Astrocyte (in vitro differentiated cells and primary cell): ENCODE data around the gene CXCL14. TPM values are rescaled to one million over a fixed set of nuclear protein-coding genes. Genes with fewer than 3 reads are reported as not detected.

Source experiments
- DNase-seq: peaks from one replicate; pipeline ENCODE4 v3.0.0-alpha.2; 2010; ENCODE audit warnings: low read depth
- FAIRE-seq: peaks from 2 replicates; lab custom pipeline; 2011; peaks lifted over from hg19 to GRCh38; lab: Jason Lieb, UNC
- H2AFZ ChIP-seq: 2 replicates; pipeline ENCODE4 v1.6.0; 2012; ENCODE audit warnings: low read depth, low read length, inconsistent platforms
- H3K27ac ChIP-seq: 2 replicates; pipeline ENCODE4 v1.5.1; 2011; ENCODE audit warnings: low read depth, low read length, inconsistent platforms
- H3K27me3 ChIP-seq: 2 replicates; pipeline ENCODE4 v1.6.0; 2011; ENCODE audit warnings: low read length, inconsistent platforms; ENCODE audit not compliant: insufficient read depth
- H3K36me3 ChIP-seq: 2 replicates; pipeline ENCODE4 v1.5.1; 2011; ENCODE audit warnings: low read length, inconsistent platforms; ENCODE audit not compliant: insufficient read depth
- H3K4me1 ChIP-seq: 2 replicates; pipeline ENCODE4 v1.5.1; 2011; ENCODE audit warnings: low read length, inconsistent platforms; ENCODE audit not compliant: insufficient read depth
- H3K4me2 ChIP-seq: 2 replicates; pipeline ENCODE4 v1.6.0; 2012; ENCODE audit warnings: low read length, inconsistent platforms
- H3K4me3 ChIP-seq: 2 replicates; pipeline ENCODE4 v1.5.1; 2011; ENCODE audit warnings: low read depth, mild to moderate bottlenecking, low read length, inconsistent platforms; ENCODE audit not compliant: insufficient read depth
- H3K79me2 ChIP-seq: 2 replicates; pipeline ENCODE4 v1.6.0; 2012; ENCODE audit warnings: mild to moderate bottlenecking, low read length, inconsistent platforms; ENCODE audit not compliant: insufficient read depth
- H3K9ac ChIP-seq: 2 replicates; pipeline ENCODE4 v1.6.0; 2012; ENCODE audit warnings: mild to moderate bottlenecking, low read length, inconsistent platforms
- H3K9me3 ChIP-seq: 2 replicates; pipeline ENCODE4 v1.5.1; 2012; ENCODE audit warnings: low read depth, mild to moderate bottlenecking, low read length, inconsistent platforms; ENCODE audit not compliant: insufficient read depth
- H4K20me1 ChIP-seq: 2 replicates; pipeline ENCODE4 v1.6.0; 2012; ENCODE audit warnings: low read length, inconsistent platforms; ENCODE audit not compliant: insufficient read depth
- H3K27ac Mint-ChIP-seq: one replicate; pipeline ENCODE4 v1.8.0; 2021; ENCODE audit warnings: mild to moderate bottlenecking, mixed read lengths; ENCODE audit not compliant: unreplicated experiment
- H3K27me3 Mint-ChIP-seq: one replicate; pipeline ENCODE4 v1.8.0; 2021; ENCODE audit warnings: low read depth, mixed read lengths; ENCODE audit not compliant: unreplicated experiment
- H3K36me3 Mint-ChIP-seq: one replicate; pipeline ENCODE4 v1.8.0; 2021; ENCODE audit warnings: low read depth, mixed read lengths; ENCODE audit not compliant: unreplicated experiment
- H3K4me1 Mint-ChIP-seq: one replicate; pipeline ENCODE4 v1.8.0; 2021; ENCODE audit warnings: low read depth, mixed read lengths; ENCODE audit not compliant: unreplicated experiment
- H3K4me3 Mint-ChIP-seq: one replicate; pipeline ENCODE4 v1.8.0; 2021; ENCODE audit warnings: mild to moderate bottlenecking, moderate library complexity, mixed read lengths; ENCODE audit not compliant: unreplicated experiment
- H3K9me3 Mint-ChIP-seq: one replicate; pipeline ENCODE4 v1.8.0; 2021; ENCODE audit warnings: mild to moderate bottlenecking, mixed read lengths; ENCODE audit not compliant: unreplicated experiment
- EZH2 ChIP-seq: IDR thresholded peaks from 2 replicates; pipeline ENCODE4 v1.6.1; 2012; ENCODE audit warnings: mild to moderate bottlenecking, low read length, inconsistent platforms; ENCODE audit not compliant: insufficient read depth
- total RNA-seq: library from RNA; stranded (reverse); gene quantifications from 2 replicates; pipeline ENCODE4 v1.2.1, GENCODE V29; 2021
- TF ChIP-seq, protein P1 (sequence below): IDR thresholded peaks from 2 replicates; pipeline ENCODE4 v1.5.1; 2011; ENCODE audit warnings: low read depth, mild to moderate bottlenecking, inconsistent platforms, low read length, moderate library complexity; ENCODE audit not compliant: insufficient read depth

Gene CXCL14
- total RNA-seq, 1 donor from 2014 or later, result 1.0 TPM

GRCh38 chr5:135584276-135584675 lies 5.5 kb upstream of the CXCL14 start:
- H3K4me3 ChIP-seq, result no peak overlapping the region
- H3K27ac ChIP-seq, result no peak overlapping the region
- H3K27ac Mint-ChIP-seq, result no peak overlapping the region
- H3K9ac ChIP-seq, result no peak overlapping the region
- TF ChIP-seq EZH2, result no peak
- TF ChIP-seq, protein P1, sequence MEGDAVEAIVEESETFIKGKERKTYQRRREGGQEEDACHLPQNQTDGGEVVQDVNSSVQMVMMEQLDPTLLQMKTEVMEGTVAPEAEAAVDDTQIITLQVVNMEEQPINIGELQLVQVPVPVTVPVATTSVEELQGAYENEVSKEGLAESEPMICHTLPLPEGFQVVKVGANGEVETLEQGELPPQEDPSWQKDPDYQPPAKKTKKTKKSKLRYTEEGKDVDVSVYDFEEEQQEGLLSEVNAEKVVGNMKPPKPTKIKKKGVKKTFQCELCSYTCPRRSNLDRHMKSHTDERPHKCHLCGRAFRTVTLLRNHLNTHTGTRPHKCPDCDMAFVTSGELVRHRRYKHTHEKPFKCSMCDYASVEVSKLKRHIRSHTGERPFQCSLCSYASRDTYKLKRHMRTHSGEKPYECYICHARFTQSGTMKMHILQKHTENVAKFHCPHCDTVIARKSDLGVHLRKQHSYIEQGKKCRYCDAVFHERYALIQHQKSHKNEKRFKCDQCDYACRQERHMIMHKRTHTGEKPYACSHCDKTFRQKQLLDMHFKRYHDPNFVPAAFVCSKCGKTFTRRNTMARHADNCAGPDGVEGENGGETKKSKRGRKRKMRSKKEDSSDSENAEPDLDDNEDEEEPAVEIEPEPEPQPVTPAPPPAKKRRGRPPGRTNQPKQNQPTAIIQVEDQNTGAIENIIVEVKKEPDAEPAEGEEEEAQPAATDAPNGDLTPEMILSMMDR, result no peak
- peaks cover 3% of the 10 kb centered on the region for H3K9me3 Mint-ChIP-seq
- DNase-seq, result no peak
- H4K20me1 ChIP-seq, result no peaks in the 10 kb centered on the region
- peaks cover 20% of the 10 kb centered on the region for H3K27me3 ChIP-seq
- H3K4me1 Mint-ChIP-seq, result no peaks in the 10 kb centered on the region
- H3K36me3 Mint-ChIP-seq, result no peaks in the 10 kb centered on the region
- H3K79me2 ChIP-seq, result no peaks in the 10 kb centered on the region
- no peak overlapping the region for H2AFZ ChIP-seq
- peaks cover 50% of the 10 kb centered on the region for H3K27me3 Mint-ChIP-seq
- no peak overlapping the region for H3K4me2 ChIP-seq
- peaks cover 2% of the 10 kb centered on the region for H3K4me1 ChIP-seq
- H3K9me3 ChIP-seq, result no peaks in the 10 kb centered on the region
- H3K36me3 ChIP-seq, result no peaks in the 10 kb centered on the region
- FAIRE-seq, result no peak
- H3K4me3 Mint-ChIP-seq, result no peak overlapping the region

GRCh38 chr5:135582099-135582781 lies 3.4 kb upstream of the CXCL14 start:
- no peaks in the 10 kb centered on the region for H3K36me3 Mint-ChIP-seq
- Histone ChIP-seq H4K20me1 (no peaks in the 10 kb centered on the region), H3K36me3 (no peaks in the 10 kb centered on the region), H3K4me2 (no peak overlapping the region), H3K4me3 (no peak overlapping the region), H2AFZ (no peak overlapping the region), H3K79me2 (no peaks in the 10 kb centered on the region), H3K27ac (no peak overlapping the region), H3K4me1 (peaks cover 11% of the 10 kb centered on the region), H3K9me3 (no peaks in the 10 kb centered on the region), H3K27me3 (peaks cover 28% of the 10 kb centered on the region), H3K9ac (no peak overlapping the region)
- DNase-seq (no peak), FAIRE-seq (no peak)
- H3K9me3 Mint-ChIP-seq, result peaks cover 3% of the 10 kb centered on the region
- H3K27ac Mint-ChIP-seq, result no peak overlapping the region
- no peak overlapping the region for H3K4me3 Mint-ChIP-seq
- peaks cover 3% of the 10 kb centered on the region for H3K4me1 Mint-ChIP-seq
- H3K27me3 Mint-ChIP-seq, result peaks cover 66% of the 10 kb centered on the region
- no peak for TF ChIP-seq EZH2
- TF ChIP-seq, protein P1, result no peak

DNA sequence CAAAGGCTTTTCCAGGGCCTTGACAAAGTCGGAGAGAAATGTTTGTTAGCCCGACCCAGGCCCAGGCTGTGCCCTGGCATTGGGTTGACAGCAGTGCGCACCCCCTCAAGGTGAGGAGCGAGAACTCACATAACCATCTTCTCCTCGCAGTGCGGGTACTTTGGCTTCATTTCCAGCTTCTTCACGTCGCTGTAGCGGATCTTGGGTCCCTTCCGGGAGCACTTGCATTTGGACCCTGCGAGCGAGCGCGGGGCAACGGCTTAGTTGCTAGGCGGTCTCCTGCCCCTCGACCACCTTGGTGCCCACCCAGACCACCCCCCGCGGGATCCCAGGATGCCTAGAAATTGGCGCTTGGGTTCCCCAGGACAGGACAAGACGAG lies 496 bp downstream of the CXCL14 start:
- H3K4me3 Mint-ChIP-seq, result no peak overlapping the region
- no peaks in the 10 kb centered on the region for H3K36me3 Mint-ChIP-seq
- Histone ChIP-seq H3K4me3 (peak overlapping the region; percentile 50), H4K20me1 (no peaks in the 10 kb centered on the region), H3K4me1 (peaks cover 21% of the 10 kb centered on the region), H3K27ac (no peak overlapping the region), H3K79me2 (no peaks in the 10 kb centered on the region), H3K4me2 (peak overlapping the region; percentile 90), H3K9ac (no peak overlapping the region), H3K36me3 (no peaks in the 10 kb centered on the region), H2AFZ (peak overlapping the region; percentile 94), H3K27me3 (peaks cover 19% of the 10 kb centered on the region), H3K9me3 (no peaks in the 10 kb centered on the region)
- H3K4me1 Mint-ChIP-seq, result peaks cover 14% of the 10 kb centered on the region
- DNase-seq (no peak), FAIRE-seq (no peak)
- TF ChIP-seq, protein P1, result no peak
- no peak for TF ChIP-seq EZH2
- H3K9me3 Mint-ChIP-seq, result peaks cover 3% of the 10 kb centered on the region
- no peak overlapping the region for H3K27ac Mint-ChIP-seq
- peaks cover 72% of the 10 kb centered on the region for H3K27me3 Mint-ChIP-seq
